Fibroblast of skin of abdomen (primary cell): Measurements from ENCODE around the gene NCKAP5L.
"Not testable (repeated sequence)": the region's sequence is repeated elsewhere in the genome, so short reads cannot be mapped to it uniquely, and the experiment has no call there.

ENCODE experiments used
- DNase-seq: peaks from one replicate; pipeline ENCODE4 v3.0.0-alpha.2; 2013

The NCKAP5L gene

DNA sequence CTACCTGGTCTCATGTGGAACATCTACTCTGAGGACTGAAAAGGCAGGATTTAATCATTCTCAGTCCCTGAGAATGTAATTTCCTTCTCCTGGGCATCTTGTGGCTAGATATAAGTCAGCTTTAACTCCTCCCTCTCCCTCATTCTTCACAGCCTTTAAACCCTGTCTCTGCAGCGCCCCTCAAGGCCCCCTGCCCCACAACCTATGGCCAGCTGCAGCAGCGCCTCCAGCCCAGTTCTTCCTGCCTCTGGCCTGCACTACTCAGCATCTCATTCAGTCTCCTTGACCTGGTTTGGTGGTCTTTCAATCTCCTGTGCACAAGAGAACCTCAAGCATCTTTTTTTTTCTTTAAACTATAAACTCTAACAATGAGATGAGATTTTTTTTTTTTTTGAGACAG is 29.3 kb downstream of the NCKAP5L start:
- no peak for DNase-seq

DNA sequence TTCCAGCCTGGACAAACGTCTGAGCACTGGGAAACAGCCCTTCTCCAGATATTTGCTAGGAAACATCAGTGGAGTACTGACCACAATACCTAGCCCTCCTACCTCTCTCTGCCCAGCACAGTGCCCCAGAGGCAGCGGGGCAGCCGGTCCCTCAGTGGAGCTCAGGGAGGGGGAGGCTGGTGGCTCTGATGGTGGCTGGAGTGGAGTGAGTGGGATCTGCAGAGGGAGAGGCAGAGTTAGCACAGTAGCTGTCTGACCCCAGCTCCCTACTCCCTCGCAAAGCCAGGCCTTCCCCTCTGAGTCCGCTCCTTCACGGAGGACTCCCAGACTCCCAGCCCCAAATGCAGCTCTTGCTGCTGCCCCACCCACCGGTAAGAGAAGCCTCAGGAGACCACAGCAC is 30.0 kb downstream of the NCKAP5L start:
- no peak for DNase-seq

DNA sequence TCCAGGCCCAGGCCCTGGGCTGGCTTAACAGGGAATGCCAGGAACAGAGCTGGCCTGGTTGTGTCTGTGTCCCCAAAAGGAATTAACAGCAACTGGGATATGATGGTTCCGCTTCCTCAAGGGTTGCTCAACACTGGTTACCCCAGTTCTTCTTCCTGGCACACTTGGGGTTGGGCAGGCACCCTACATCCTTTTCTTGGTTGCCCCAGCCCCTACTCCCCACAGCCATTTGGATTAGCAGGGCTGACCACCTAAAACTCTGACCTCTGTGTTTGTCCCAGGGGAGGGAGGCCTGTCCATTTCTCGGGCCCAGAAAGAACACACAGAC is 30.8 kb downstream of the NCKAP5L start:
- DNase-seq = no peak

DNA sequence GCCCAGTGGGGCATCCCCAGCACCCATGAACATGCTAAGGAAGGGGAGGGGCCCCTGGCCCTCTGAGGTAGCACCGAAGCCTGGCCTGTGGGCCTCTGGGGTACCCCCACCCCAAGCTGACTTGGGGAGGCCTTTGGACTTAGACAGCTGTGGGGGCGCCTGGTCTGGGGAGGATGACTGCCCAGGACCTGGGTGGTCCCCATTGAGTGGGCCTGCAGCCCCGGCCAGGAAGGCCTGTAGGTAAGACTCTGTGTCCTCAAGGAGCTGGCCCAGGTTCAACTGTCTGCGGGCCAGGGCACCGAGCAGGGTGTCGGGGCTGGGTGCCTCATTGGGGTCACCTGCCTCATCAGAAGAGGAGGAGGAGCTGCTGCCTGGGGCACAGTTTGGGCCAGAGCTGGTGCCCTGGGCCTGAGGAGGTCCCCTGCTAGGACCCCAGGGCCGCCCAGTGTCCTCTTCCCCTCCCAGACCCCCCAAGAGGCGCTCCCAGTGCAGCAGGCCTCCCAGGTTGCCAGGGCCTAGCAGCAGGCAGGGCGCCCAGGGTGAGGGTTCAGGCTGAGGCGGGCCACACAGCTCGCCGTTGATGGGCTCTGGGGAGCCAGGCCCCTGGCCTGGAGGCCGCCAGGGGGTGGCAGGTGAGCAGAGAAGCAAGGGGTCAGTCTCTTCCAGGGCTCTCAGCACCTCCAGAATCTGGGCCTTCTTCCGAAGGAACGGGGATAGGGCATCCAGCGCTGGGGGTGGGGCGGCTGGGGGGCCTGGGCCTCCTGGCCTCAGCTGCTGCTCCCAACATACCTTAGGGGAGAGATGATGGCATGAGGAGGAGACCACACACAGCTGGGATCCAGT is 31.4 kb downstream of the NCKAP5L start:
- DNase-seq = no peak

DNA sequence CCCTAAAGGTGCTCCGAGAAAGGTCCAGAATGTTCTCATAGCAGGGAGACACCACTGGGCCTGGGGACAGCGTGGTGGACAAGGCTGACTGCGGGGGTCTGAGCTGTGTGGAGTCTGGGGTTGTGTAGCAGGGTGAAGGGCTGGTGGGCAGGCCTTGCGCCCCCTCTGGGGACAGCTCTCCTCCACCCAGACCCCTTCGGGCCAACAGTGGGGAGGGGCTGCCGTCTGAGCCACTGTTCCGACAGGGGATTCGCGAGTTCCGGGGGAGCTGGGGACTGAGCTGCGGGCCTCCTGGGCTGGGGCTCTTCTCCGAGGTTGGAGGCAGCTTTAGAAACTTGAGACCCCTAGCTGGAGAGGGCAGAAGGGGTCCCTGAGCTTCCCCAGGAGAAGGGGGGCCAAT is 32.1 kb downstream of the NCKAP5L start:
- DNase-seq = no peak

DNA sequence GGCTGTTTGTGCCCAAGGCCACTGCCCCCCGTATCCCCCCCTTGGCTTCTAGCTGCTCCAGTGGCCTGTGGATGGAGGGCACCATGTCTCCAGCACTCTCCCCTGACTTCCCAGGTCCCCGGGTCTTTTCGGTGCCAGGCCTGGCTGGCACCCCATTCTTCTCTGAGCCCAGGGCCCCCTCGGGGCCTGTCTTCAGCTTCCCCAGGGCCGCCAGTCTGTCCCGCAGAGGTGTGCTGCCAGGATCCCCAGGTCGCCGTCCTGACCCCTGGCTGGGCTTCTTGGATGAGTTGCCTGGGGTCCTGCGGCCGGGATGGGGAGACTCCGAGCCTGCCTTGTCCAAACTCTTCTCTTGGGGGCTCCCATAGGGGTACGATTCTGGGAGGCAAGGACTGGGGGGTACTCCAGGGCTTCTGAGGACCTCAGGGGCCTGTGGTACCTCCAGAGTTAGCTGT is 32.5 kb downstream of the NCKAP5L start:
- DNase-seq = no peak

DNA sequence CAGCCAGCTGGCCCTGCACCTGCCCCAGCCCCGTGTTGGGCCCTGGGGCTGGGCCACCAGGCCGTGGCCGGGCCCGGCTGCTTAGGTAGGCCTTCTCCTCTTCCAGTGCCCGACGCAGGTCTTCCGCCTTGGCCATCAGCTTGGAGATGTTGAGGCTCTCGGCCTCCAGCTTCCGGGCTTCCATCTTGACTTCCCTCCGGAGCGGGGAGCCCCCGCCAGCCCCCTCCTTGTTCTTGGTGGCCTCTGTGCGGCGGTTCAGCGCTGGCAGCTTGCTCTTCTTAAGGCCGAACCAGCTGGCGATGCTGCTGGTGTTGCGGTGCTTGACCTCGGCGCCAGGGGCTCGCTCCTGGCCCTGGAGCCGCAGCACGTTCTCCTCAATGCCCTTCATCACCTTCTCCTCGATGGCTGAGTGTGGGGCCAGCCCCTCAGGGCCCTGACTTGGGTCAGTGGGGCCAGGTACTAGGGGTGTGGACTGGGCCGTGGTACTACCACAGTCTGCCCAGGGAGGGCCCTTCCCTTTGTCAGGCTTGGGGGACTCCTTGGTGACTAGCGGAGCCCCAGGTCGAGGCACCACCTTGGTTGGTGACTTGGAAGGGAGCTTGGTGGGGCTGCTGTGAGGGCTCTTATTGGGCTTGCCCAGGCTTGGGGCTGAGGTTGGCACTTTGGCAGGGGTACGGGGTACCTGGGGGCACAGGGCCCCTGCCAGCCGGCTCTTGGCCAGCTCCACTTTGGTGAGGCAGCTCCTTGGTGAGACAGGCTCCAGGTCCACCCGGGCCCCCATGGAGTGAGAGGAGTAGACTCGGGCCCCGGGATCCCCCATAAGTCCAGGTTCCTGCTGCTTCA is 33.2 kb downstream of the NCKAP5L start:
- no peak for DNase-seq

DNA sequence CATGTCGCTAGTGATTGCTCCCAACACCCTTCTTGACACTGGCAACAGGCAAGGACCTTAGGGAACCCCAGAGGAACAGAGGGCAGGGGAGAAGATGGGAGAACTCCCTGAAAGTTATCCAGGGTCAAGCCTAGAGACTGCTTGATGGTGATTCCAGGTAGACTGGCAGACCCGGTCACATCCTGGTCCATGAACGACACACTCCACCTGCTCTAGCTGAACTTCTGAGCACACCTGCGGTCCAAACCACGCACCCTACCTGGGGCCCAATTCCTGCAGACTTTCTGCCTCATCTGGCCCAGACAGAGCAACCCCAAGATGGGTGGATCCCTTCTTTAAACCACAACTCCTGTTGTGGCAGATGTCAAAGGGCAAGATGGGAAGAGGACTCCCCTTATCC is 34.2 kb downstream of the NCKAP5L start:
- no peak for DNase-seq

DNA sequence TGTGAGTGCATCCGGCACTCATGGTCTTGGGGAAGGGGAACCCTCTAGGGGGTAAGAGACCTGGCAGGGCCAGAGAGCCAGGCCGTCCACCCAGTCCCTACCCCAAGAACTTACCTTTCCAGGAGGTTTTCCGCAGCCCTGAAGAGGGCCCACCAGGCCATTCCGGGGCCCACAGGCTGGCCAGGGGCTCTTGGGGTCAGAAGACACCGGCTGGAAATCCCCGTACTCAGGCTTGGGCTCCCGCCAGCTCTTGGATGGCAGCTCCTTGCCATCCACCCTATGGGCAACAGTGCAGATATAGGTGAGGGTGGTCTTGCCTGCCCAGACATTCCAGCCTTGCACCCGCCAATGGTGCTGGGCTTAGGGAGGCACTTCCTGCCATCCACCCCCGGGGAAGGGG is 34.6 kb downstream of the NCKAP5L start:
- no peak for DNase-seq

DNA sequence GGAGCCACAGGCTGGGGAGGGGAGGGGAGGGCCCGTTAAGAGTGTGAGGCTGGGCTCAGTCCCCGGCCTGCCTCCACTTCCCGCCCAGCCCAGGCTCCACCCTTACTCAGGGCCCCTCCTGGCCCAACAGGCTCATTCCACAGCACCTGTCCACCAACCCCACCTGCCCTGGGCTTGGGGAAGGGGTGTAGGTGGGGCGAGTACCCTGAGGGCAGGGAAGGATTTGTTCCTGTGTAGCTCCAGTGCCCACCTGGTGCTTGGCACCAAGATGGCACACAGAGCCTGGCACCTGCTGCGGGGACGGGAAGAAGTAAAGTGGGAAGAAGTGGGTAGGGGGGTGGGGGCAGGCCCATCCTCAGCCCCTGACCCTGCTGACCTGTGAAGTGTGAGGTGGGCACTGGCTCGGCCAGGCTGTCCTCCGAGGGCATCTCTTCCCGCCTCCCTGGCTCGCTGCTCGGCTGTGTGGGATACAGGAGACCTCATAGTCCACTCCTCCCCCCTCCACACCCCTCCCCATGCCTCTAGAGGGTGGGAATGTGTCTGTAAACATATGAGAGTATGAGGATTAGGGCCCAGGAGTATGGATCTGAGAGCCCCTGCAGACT is 35.1 kb downstream of the NCKAP5L start:
- DNase-seq = no peak

DNA sequence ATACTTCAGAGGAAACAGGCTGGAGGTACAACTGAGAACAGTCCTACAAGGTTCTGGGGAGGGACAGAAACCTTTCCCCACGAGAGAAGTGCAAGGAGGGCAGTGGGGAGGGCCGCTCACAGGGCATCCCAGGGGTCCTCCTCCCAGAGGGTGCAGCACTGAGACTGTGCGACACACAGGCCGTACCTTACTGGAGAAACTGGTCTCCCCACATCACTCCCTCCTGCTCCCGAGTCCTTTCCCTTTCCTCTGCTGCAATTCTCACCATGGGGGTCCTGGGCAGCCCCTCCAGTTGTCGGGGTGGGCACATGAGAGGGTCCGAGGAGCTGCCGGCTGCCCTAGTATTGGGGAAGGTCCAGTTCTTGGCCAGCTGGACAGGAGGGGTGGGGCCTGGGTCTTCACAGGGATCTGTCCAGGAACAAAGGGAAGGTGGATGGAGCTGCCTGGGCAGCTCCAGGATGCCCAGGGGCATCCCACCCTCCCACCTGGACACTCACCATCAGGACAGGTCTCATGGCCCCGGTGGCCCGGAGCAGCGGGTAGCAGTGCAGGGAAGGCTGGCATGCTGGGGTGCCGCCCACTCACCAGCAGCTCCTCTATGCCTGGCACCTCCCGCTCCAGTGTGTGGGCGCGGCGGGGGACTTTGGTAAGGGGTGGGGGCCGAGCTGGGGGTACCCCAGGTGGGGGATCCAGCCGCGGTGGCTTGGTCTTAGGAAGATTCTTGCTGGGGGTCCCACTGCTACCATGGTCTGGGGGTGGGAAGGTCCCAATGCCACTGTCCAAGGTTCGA is 35.8 kb downstream of the NCKAP5L start:
- no peak for DNase-seq

DNA sequence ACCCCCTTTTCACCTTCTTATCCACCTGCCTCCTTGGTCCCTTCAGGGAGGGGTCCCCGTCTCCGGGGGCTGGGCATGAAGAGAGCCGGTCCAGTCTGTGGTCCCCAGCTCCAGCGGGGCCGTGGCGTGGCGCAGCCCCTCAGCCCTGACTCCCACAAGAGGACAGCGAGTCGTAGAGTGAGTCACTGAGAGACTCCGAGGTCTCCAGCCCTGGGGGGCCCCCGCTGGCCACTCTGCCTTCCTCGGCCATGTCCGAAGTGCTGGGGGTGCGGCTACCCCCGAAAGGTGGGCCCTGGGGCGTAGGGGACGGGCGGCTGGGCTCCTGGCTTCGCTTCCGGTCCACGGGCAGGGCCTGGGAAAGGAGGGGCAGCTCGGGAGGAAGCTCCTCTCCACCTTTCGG is 36.5 kb downstream of the NCKAP5L start:
- no peak for DNase-seq

DNA sequence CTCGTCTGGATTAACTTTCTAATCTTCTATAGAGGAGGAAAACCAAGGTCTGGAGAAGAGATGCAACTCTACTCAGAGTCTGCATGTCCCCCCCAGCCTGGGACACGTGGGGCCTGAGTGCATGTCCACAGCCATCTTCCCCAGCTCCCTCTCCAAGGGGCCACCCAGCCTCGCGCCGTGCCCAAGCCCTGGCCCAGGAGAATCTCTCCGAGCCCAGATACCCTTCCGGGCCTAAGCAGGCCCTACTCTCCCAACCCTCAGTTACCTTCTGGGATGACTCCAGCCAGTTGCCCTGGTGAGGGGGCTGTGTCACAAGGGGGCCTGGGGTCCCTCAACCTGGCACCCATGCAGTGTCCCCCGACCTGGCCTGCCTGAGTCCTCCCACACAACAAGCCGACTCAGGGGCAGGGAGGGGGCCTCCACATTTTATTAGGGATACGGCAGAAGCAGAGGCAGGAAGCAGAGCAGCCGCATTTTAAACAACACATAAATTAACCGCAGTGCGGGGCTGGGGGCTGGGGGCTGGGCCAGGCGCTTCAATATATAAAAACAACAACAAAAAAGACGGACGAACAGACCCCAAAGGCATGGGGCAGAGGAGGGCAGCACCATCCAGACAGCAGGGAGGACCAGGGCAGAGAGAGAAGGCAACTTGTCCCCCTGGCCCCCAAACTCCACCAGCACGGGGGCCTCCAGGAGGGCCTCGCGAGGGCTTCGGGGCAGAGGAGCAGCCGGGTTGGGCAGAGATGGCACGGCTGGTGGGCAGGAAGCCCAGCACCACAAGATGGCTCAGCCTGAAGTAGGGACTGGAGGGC is 37.3 kb downstream of the NCKAP5L start:
- no peak for DNase-seq

DNA sequence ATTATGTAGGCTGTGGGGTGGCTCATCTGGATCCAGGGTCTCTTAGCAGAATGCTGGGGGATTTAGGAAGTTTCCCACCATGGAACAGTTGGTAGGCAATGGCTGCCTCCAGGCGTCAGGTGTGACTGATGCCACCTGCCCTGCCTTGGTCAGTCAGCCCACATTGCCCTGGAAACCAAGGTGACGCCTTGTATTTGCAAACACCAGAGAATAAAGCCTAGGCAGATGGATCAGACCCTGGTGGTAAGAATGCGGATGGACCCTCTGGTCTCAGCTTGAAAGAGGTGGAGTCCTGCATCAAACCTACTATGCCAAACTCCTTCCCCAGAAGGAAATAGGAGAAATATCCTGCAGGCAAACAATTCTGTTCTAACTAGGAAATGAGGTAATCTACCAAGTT is 38.2 kb downstream of the NCKAP5L start:
- DNase-seq = no peak

DNA sequence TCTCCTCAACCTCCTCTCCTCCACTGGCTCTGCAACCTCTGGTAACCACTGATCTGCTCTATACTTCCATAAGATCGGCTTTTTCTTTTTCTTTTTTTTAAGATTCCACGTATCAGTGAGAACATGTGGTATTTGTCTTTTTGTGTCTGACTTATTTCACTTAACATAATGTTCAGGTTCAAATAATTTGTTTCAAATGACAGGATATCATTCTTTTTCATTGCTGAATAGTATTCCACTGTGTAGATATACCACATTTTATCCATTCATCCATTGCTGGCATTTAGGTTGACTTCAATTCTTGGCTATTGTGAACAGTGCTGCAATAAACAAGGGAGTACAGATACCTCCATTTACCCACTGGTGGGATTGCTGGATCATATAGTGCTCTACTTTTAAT is 40.5 kb downstream of the NCKAP5L start:
- no peak for DNase-seq

DNA sequence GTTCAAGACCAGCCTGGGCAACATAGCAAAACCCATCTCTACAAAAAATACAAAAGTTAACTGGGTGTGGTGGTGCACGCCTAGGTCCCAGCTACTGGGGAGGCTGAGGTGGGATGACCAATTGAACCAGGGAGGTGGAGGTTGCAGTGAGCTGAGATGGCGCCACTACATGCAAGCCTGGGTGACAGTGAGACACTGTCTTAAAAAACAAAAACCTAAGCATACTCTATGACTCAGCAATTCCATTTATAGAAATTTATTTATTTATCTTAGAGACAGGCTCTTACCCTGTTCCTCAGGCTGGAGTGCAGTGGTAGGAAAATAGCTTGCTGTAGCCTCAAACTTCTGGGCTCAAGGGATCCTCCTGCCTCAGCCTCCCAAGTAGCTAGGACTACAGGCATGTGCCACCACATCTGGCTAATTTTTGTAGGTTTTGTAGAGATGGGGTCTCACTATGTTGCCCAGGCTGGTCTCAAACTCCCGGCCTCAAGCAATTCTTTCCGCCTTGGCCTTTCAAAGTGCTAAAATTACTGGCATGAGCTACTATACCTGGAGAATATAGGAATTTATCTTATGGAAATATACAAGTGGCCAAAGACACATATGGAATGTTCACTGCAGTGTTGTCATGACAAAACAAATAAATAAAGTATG is 43.3 kb downstream of the NCKAP5L start:
- DNase-seq = no peak

DNA sequence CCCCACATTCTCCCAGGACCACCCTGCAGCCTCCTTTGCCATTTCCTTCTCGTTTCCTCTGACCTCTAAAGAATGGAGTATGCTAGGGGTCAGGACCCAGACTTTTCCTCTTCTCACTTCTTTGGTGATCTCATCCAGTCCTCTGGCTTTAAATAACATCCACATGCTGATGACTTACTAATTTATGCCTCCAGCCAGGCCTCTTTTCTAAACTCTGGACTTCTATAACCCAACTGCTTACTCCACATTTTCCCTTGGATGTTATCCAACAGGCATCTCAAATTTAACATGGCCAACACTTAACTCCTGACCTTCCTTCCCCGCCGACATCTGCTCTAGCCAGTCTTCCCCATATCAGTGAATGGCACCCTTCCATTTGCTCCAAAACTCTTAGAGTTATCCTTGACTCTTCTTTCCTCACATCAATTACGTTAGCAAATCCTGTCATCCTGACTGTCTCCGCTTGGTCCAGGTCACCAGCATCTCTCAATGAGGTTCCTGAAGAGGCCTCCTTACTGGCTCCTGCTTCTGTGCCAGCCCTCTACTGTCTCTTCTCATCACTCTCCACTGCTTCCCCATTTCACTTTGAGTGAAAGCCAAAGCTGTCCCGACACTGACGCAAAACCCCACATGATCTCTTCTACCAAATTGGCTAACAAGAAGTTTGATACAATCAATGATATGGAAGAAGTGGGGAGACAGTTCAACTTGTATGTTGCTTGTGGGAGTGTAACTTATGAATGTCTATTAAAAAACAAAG is 44.1 kb downstream of the NCKAP5L start:
- DNase-seq = peak; percentile 54

DNA sequence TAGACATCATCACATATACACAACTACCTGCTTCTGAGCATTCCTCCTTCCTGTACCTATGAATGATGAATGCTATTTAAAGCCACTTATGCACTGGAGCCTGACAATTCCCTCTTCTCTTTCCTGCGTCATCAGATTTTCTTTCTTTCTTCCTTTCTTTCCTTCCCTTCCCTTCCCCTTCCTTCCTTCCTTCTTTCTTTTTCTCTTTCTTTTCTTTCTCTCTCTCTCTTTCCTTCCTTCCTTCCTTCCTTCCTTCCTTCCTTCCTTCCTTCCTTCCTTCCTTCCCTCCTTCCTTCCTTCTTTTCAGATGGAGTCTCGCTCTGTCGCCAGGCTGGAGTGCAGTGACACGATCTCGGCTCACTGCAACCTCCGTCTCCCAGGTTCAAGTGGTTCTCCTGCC is 47.3 kb downstream of the NCKAP5L start:
- not testable (repeated sequence) for DNase-seq

DNA sequence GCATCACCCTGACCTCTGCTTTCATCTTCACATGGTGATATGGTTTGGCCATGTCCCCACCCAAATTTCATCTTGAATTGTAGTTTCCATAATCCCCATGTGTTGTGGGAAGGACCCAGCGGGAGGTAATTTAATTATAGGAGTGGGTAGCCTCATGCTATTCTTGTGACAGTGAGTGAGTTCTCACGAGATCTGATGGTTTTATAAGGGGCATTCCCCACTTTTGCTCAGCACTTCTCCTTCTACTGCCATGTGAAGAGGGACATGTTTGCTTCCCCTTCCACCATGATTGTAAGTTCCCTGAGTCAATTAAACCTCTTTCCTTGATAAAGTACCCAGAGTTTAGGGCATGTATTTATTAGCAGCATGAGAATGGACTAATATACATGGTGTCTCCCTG is 48.6 kb downstream of the NCKAP5L start:
- DNase-seq = no peak
